Left colon (tissue), 2 donors: ENCODE data around the gene TMEM50B. TPM values are rescaled to one million over a fixed set of nuclear protein-coding genes. Genes with fewer than 3 reads are reported as not detected.
"Not testable (repeated sequence)": the region's sequence is repeated elsewhere in the genome, so short reads cannot be mapped to it uniquely, and the experiment has no call there.

Experiments used
- ATAC-seq: fragments of 200-7000 bp; cut with Tn5 transposase; one replicate; pipeline ENCODE4 v1.9.1; 2020; ENCODE audit warnings: mild to moderate bottlenecking, moderate library complexity
- DNase-seq, 2 donors: peaks; one replicate each; pipeline ENCODE4 v3.0.0-alpha.2; 2020
- intact Hi-C, 2 donors: fragments of 100-400 bp; cut with DNase I in 1 of 2; cut with micrococcal nuclease in 1 of 2; formaldehyde crosslinking; loops; one replicate each; pipeline versions ENCODE4 v1.11.2 to v1.14.0; 2022; cut with DNase I, micrococcal nuclease
- total RNA-seq, 2 donors: library from RNA; stranded (reverse); fragmentation: NEBNext Ultra II Directional; extraction: Animal tissue kit (Norgen Biotek cat#: 25700); gene quantifications; one replicate each; pipeline ENCODE4 v1.2.1, GENCODE V29; 2021
- donor health status: DM: no; HTN: no; CAD: no.
- donor health status: DM: yes; HTN: yes; CAD: no.

Gene TMEM50B
- total RNA-seq, 2 donors from 2014 or later: 34.9 to 41.5 TPM

GRCh38 chr21:33434770-33435360, 44.9 kb downstream of the TMEM50B start:
- intact Hi-C loops: no loop called here
- DNase-seq (no peak), ATAC-seq (peak; percentile 23)

- intact Hi-C loops: no loop called here
- DNase-seq (no peak), ATAC-seq (peak; percentile 11)
These were observed 46.2 kb downstream of the TMEM50B start for GRCh38 chr21:33433425-33434114.

GRCh38 chr21:33433001-33433400, 46.8 kb downstream of the TMEM50B start:
- intact Hi-C loops: no loop called here
- ATAC-seq: no peak
- no peak for DNase-seq

GRCh38 chr21:33432496-33432895, 47.3 kb downstream of the TMEM50B start:
- no peak for ATAC-seq
- no peak for DNase-seq
- intact Hi-C loops: no loop called here

GRCh38 chr21:33430858-33431257, 48.9 kb downstream of the TMEM50B start:
- intact Hi-C loops: no loop called here

GRCh38 chr21:33428669-33429068, 51.1 kb downstream of the TMEM50B start:
- intact Hi-C loops: no loop called here
- no peak for ATAC-seq
- no peak for DNase-seq

More at GRCh38 chr21:33430858-33431257, 48.9 kb downstream of the TMEM50B start:
- ATAC-seq: no peak
- DNase-seq: no peak

GRCh38 chr21:33427051-33427450, 52.7 kb downstream of the TMEM50B start:
- ATAC-seq (no peak), DNase-seq (no peak)
- intact Hi-C loops: no loop called here

- no peak for ATAC-seq
- intact Hi-C loops: no loop called here
- DNase-seq: no peak
These were observed 53.9 kb downstream of the TMEM50B start for GRCh38 chr21:33425825-33426224.

GRCh38 chr21:33424214-33424613, 55.6 kb downstream of the TMEM50B start:
- ATAC-seq (no peak), DNase-seq (no peak)
- intact Hi-C loops: no loop called here

- intact Hi-C loops: no loop called here
- no peak for ATAC-seq
- DNase-seq: no peak
These were observed 57.9 kb downstream of the TMEM50B start for GRCh38 chr21:33421713-33422393.

- ATAC-seq (peak; percentile 31), DNase-seq (no peak)
- intact Hi-C loops: no loop called here
These were observed 60.1 kb downstream of the TMEM50B start for GRCh38 chr21:33419538-33420123.

GRCh38 chr21:33418691-33419090, 61.1 kb downstream of the TMEM50B start:
- DNase-seq (no peak), ATAC-seq (no peak)
- intact Hi-C loops: no loop called here

GRCh38 chr21:33414926-33415325, 64.8 kb downstream of the TMEM50B start:
- intact Hi-C loops: no loop called here
- no peak for DNase-seq
- no peak for ATAC-seq

- intact Hi-C loops: no loop called here
- ATAC-seq (no peak), DNase-seq (no peak)
These were observed 65.7 kb downstream of the TMEM50B start for GRCh38 chr21:33414068-33414467.

GRCh38 chr21:33412832-33413519, 66.8 kb downstream of the TMEM50B start:
- intact Hi-C loops: no loop called here
- ATAC-seq (peak; percentile 63), DNase-seq (peak; percentile 39 to 44)

- ATAC-seq: peak; percentile 1
- intact Hi-C loops, DNase-seq: not testable (repeated sequence)
These were observed 67.3 kb downstream of the TMEM50B start for GRCh38 chr21:33412439-33412831.

- ATAC-seq: peak; percentile 84
- intact Hi-C loops: no loop called here
- DNase-seq: peak; percentile 56 to 71
These were observed 67.8 kb downstream of the TMEM50B start for GRCh38 chr21:33411949-33412430.

GRCh38 chr21:33406493-33406892, 73.3 kb downstream of the TMEM50B start:
- ATAC-seq (no peak), DNase-seq (no peak)
- intact Hi-C loops: no loop called here
